ENCODE results near the gene MEGF11. TPM values are rescaled to one million over a fixed set of nuclear protein-coding genes. Genes with fewer than 3 reads are reported as not detected.

Gene MEGF11
- polyA plus RNA-seq, 3 donors: not detected

DNA sequence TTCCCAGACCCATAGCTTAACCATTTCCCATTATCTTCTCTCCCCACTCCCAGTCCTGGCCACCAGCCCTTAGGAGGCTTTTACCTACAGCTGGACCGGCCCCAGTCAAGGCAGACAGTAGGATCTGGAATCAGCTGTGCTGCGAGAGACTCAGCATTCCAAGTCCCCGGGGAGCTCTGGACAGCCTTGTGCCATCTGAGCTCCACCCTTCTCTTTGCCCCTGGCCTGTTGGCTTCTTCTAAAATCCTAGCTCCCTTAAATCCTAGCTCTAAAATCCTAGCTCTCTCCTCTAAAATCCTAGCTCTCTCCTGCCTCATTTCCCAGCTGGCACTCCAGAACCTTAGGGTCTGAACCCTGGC is 21.3 kb downstream of the MEGF11 start:
- TF ChIP-seq, protein P1, sequence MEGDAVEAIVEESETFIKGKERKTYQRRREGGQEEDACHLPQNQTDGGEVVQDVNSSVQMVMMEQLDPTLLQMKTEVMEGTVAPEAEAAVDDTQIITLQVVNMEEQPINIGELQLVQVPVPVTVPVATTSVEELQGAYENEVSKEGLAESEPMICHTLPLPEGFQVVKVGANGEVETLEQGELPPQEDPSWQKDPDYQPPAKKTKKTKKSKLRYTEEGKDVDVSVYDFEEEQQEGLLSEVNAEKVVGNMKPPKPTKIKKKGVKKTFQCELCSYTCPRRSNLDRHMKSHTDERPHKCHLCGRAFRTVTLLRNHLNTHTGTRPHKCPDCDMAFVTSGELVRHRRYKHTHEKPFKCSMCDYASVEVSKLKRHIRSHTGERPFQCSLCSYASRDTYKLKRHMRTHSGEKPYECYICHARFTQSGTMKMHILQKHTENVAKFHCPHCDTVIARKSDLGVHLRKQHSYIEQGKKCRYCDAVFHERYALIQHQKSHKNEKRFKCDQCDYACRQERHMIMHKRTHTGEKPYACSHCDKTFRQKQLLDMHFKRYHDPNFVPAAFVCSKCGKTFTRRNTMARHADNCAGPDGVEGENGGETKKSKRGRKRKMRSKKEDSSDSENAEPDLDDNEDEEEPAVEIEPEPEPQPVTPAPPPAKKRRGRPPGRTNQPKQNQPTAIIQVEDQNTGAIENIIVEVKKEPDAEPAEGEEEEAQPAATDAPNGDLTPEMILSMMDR (IDR thresholded peaks at IDR 0.05): no peak
- H3K4me1 ChIP-seq (ENCODE audit: control insufficient read depth in 1 of 2, insufficient read depth in 2 of 2, low read length in 2 of 2): no peaks in the 10 kb centered on the region
- 95% methylated on average over 3 of the region's 3 CpGs for WGBS (ENCODE audit: insufficient coverage)

DNA sequence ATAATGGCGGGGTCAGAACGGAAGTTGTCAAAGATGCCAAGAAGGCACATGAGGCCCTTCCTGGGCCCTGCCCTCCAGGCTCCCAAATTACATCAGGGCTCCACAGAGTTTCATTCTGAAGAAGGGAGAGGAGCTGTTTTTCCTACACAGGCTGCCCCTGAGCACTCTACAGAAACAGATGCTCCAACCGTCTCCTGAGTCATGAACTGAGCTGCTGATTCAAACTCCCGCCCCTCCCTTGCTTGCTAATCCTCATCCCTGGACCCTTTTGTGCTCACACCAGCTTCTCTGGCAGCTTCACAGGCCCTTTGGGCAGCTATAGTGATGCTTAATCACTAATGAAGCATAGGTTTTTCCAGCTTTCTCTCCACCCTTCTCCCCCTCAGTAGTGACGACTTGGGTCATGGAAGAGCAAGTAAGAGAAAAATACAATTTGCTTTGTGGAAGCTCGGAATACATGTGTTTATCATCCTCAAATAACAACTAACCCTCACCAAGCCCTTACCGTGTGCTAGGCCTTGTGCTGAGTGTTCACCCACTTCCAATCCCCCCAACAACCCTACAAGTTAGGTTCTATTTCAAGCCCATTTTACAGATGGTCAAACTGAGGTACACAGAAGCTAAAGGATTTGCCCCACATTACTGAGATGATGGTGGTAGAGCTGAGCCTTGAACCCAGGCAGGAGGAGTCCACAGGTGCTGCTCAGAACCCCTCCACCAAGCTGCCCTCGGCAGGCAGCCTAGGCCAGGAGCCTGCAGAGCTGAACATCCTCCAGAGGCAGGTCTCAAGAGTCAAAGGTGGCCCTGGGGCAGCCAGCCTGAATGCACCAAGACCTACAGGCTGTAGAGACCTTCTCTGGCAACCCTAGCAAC is 21.9 kb downstream of the MEGF11 start:
- H3K4me3 ChIP-seq (replicated peaks in 1 of 3; ENCODE audit: low read depth in 2 of 3, low read length in 3 of 3): no peak overlapping the region
- H2AFZ ChIP-seq (ENCODE audit: insufficient read depth, low read depth, low read length, poor library complexity, severe bottlenecking): no peak overlapping the region
- no peaks in the 10 kb centered on the region for H3K36me3 ChIP-seq (replicated peaks in 1 of 2; ENCODE audit: control insufficient read depth in 1 of 2, insufficient read depth in 2 of 2, low read length in 2 of 2)
- no peaks in the 10 kb centered on the region for H3K4me1 ChIP-seq (ENCODE audit: control insufficient read depth in 1 of 2, insufficient read depth in 2 of 2, low read length in 2 of 2)
- H3K27ac ChIP-seq (ENCODE audit: low read depth in 1 of 2, low read length in 2 of 2): no peak overlapping the region
- no peak for DNase-seq
- intact Hi-C loops (cut with micrococcal nuclease): no loop called here
- peaks cover 11 to 19% (median 12%) of the 10 kb centered on the region in 3 donors for H3K27me3 Mint-ChIP-seq (ENCODE audit: low read depth in 3 of 3)
- H3K4me2 ChIP-seq (replicated peaks; ENCODE audit: extremely low read depth, low read length, poor library complexity, severe bottlenecking): no peak overlapping the region
- H3K27ac Mint-ChIP-seq: peak overlapping the region in 1 of 7 donors; percentile 23
- TF ChIP-seq, protein P1 (IDR thresholded peaks at IDR 0.05): no peak
- no peaks in the 10 kb centered on the region for H3K27me3 ChIP-seq (ENCODE audit: control insufficient read depth in 2 of 2, insufficient read depth in 2 of 2, low read length in 2 of 2)
- 67% methylated on average over 4 of the region's 8 CpGs for WGBS (ENCODE audit: insufficient coverage)
- H3K4me1 Mint-ChIP-seq: peaks cover 4% of the 10 kb centered on the region
- peaks cover 0 to 7% (median 0%) of the 10 kb centered on the region in 7 donors for H3K9me3 Mint-ChIP-seq
- H3K79me2 ChIP-seq (ENCODE audit: insufficient read depth, low read length): no peaks in the 10 kb centered on the region
- no peak overlapping the region for H3K9ac ChIP-seq (ENCODE audit: insufficient read depth, low read length, poor library complexity, severe bottlenecking)
- no peaks in the 10 kb centered on the region for H3K9me3 ChIP-seq (replicated peaks in 1 of 2; ENCODE audit: control insufficient read depth in 1 of 2, insufficient read depth in 1 of 2, low read length in 2 of 2)
- no peak overlapping the region for H3K4me3 Mint-ChIP-seq
- H3K36me3 Mint-ChIP-seq: no peaks in the 10 kb centered on the region
- no peaks in the 10 kb centered on the region for H4K20me1 ChIP-seq (ENCODE audit: insufficient read depth, low read length)

More for the DNA sequence above, 21.3 kb downstream of the MEGF11 start:
- Mint-ChIP-seq H3K27ac (peak overlapping the region in 3 of 7 donors; percentile 23 to 68 (median 47)), H3K36me3 (no peaks in the 10 kb centered on the region), H3K4me3 (no peak overlapping the region), H3K4me1 (peaks cover 4% of the 10 kb centered on the region), H3K9me3 (peaks cover 0 to 7% (median 0%) of the 10 kb centered on the region in 7 donors), H3K27me3 (ENCODE audit: low read depth in 3 of 3) (peaks cover 15 to 20% (median 16%) of the 10 kb centered on the region in 3 donors)
- no peak overlapping the region for H3K4me2 ChIP-seq (replicated peaks; ENCODE audit: extremely low read depth, low read length, poor library complexity, severe bottlenecking)
- H3K27me3 ChIP-seq (ENCODE audit: control insufficient read depth in 2 of 2, insufficient read depth in 2 of 2, low read length in 2 of 2): no peaks in the 10 kb centered on the region
- no peak for DNase-seq
- no peak overlapping the region for H3K27ac ChIP-seq (ENCODE audit: low read depth in 1 of 2, low read length in 2 of 2)
- H3K36me3 ChIP-seq (replicated peaks in 1 of 2; ENCODE audit: control insufficient read depth in 1 of 2, insufficient read depth in 2 of 2, low read length in 2 of 2): no peaks in the 10 kb centered on the region
- no peaks in the 10 kb centered on the region for H3K9me3 ChIP-seq (replicated peaks in 1 of 2; ENCODE audit: control insufficient read depth in 1 of 2, insufficient read depth in 1 of 2, low read length in 2 of 2)
- H4K20me1 ChIP-seq (ENCODE audit: insufficient read depth, low read length): no peaks in the 10 kb centered on the region
- no peak overlapping the region for H3K4me3 ChIP-seq (replicated peaks in 1 of 3; ENCODE audit: low read depth in 2 of 3, low read length in 3 of 3)
- no peaks in the 10 kb centered on the region for H3K79me2 ChIP-seq (ENCODE audit: insufficient read depth, low read length)
- H3K9ac ChIP-seq (ENCODE audit: insufficient read depth, low read length, poor library complexity, severe bottlenecking): no peak overlapping the region
- H2AFZ ChIP-seq (ENCODE audit: insufficient read depth, low read depth, low read length, poor library complexity, severe bottlenecking): no peak overlapping the region
- intact Hi-C loops (cut with micrococcal nuclease): no loop called here
